CD4-positive, CD25-positive, alpha-beta regulatory T cell (primary cell): ENCODE measurements around the gene GSDME. TPM values are rescaled to one million over a fixed set of nuclear protein-coding genes. Genes with fewer than 3 reads are reported as not detected.
A peak's percentile ranks its signal among the peaks of the same experiment; 100 is the strongest.

ENCODE experiments used
- ATAC-seq, 2 donors: fragments of 150-1000 bp; cut with Tn5 transposase; one replicate each; pipeline ENCODE4 v1.10.0; 2021; ENCODE audit warnings: low read depth in 2 of 2, moderate number of reproducible peaks in 2 of 2, moderate library complexity in 1 of 2
- DNase-seq, 3 donors: peaks; one replicate each; pipeline versions ENCODE4 v3.0.0 to v3.0.0-alpha.2; 2012 to 2022; ENCODE audit warnings: mixed read lengths in 1 of 3
- H3K27ac ChIP-seq: one replicate; pipeline ENCODE4 v1.7.0; 2013; ENCODE audit warnings: mild to moderate bottlenecking, low read length; ENCODE audit not compliant: insufficient read depth, poor library complexity, severe bottlenecking
- H3K27me3 ChIP-seq: one replicate; pipeline ENCODE4 v1.7.0; 2013; ENCODE audit warnings: low read length; ENCODE audit not compliant: control insufficient read depth, insufficient read depth
- H3K36me3 ChIP-seq: one replicate; pipeline ENCODE4 v1.7.0; 2013; ENCODE audit warnings: mild to moderate bottlenecking, low read length, moderate library complexity; ENCODE audit not compliant: control insufficient read depth, insufficient read depth
- H3K4me1 ChIP-seq: 2 replicates; pipeline ENCODE4 v1.7.0; 2013; ENCODE audit warnings: mild to moderate bottlenecking, low read length; ENCODE audit not compliant: insufficient read depth, control insufficient read depth, poor library complexity, severe bottlenecking
- H3K4me3 ChIP-seq: one replicate; pipeline ENCODE4 v1.7.0; 2013; ENCODE audit warnings: low read depth, mild to moderate bottlenecking, low read length, moderate library complexity
- H3K9me3 ChIP-seq, 2 experiments: 1 replicate in 1 of 2; 2 replicates in 1 of 2; pipeline ENCODE4 v1.7.0; 2013; ENCODE audit warnings: low read length in 2 of 2, mild to moderate bottlenecking in 1 of 2, moderate library complexity in 1 of 2; ENCODE audit not compliant: control insufficient read depth in 2 of 2
- H3K27ac Mint-ChIP-seq, 3 donors: one replicate each; pipeline ENCODE4 v1.8.0; 2020 to 2022; ENCODE audit warnings: mild to moderate bottlenecking in 3 of 3, mixed read lengths in 3 of 3, moderate library complexity in 2 of 3
- H3K27me3 Mint-ChIP-seq: one replicate; pipeline ENCODE4 v1.8.0; 2022; ENCODE audit warnings: mild to moderate bottlenecking, mixed read lengths
- H3K36me3 Mint-ChIP-seq: one replicate; pipeline ENCODE4 v1.8.0; 2020; ENCODE audit warnings: mixed read lengths
- H3K4me1 Mint-ChIP-seq, 4 donors: one replicate each; pipeline ENCODE4 v1.8.0; 2020 to 2022; ENCODE audit warnings: mixed read lengths in 4 of 4, mild to moderate bottlenecking in 1 of 4
- H3K4me3 Mint-ChIP-seq, 4 donors: one replicate each; pipeline ENCODE4 v1.8.0; 2020 to 2022; ENCODE audit warnings: mild to moderate bottlenecking in 4 of 4, mixed read lengths in 4 of 4, moderate library complexity in 3 of 4
- H3K9me3 Mint-ChIP-seq, 7 donors: one replicate each; pipeline ENCODE4 v1.8.0; 2020 to 2022; ENCODE audit warnings: mixed read lengths in 7 of 7, mild to moderate bottlenecking in 3 of 7, moderate library complexity in 2 of 7
- polyA plus RNA-seq, 4 donors: library from polyadenylated mRNA; unstranded; fragments of 300-500 nt; fragmentation: Illumina TruSeq; gene quantifications; one replicate each; pipeline ENCODE4 v1.2.3, GENCODE V29; 2021
- total RNA-seq: library from RNA; stranded (reverse); gene quantifications from one replicate; pipeline ENCODE4 v1.2.3, GENCODE V29; 2022

GSDME gene
- total and polyA plus RNA-seq, 5 donors from 2014 or later, result 0.15 to 0.55 (median 0.38) TPM; not detected in 2

DNA sequence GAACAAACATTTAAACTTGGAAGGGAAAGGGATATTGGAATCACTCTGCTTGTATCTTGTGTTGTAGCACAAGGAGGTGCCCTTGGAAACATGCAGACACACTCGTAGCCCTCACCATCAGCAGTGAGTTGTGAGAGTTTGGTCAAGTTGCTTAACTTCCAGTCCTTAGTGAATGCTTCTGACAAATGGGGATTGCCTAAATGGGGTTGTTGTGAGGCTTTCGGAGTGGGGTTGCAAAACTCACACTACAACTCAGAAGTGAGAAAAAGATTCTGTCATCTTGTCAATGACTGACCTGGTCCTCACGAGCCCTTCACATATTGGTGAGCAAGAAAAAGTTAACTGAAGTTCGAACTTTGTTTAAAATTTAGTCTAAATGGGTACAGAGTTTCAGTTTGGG lies 29.0 kb upstream of the GSDME start:
- no peak overlapping the region for H3K27ac ChIP-seq
- Mint-ChIP-seq H3K4me1 (no peaks in the 10 kb centered on the region), H3K4me3 (no peak overlapping the region), H3K36me3 (peaks cover 7% of the 10 kb centered on the region), H3K9me3 (peaks cover 0 to 8% (median 0%) of the 10 kb centered on the region in 7 donors), H3K27ac (peak overlapping the region in 1 of 3 donors; percentile 53), H3K27me3 (no peaks in the 10 kb centered on the region)
- no peak overlapping the region for H3K4me3 ChIP-seq
- H3K9me3 ChIP-seq, result no peaks in the 10 kb centered on the region
- no peaks in the 10 kb centered on the region for H3K36me3 ChIP-seq
- DNase-seq, result no peak
- no peak for ATAC-seq
- no peaks in the 10 kb centered on the region for H3K4me1 ChIP-seq
- no peaks in the 10 kb centered on the region for H3K27me3 ChIP-seq

DNA sequence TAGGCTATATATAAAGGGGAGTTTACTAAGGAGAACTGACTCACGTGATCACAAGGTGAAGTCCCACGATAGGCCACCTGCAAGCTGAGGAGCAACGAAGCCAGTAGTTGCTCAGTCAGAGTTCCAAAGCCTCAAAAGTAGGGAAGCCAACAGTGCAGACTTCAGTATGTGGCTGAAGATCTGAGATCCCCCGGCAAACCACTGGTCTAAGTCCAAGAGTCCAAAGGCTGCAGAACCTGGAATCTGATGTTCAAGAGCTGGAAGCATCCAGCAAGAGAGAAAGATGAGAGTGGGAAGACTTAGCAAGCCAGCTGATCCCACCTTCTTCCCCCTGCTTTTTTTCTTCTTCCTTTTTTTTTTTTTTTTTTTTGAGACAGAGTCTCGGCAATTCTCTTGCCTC lies 27.0 kb upstream of the GSDME start:
- H3K36me3 ChIP-seq, result no peaks in the 10 kb centered on the region
- no peak overlapping the region for H3K27ac ChIP-seq
- no peaks in the 10 kb centered on the region for H3K27me3 Mint-ChIP-seq
- DNase-seq (no peak), ATAC-seq (no peak)
- H3K27me3 ChIP-seq, result no peaks in the 10 kb centered on the region
- H3K9me3 ChIP-seq, result no peaks in the 10 kb centered on the region
- H3K4me3 Mint-ChIP-seq, result no peak overlapping the region
- no peak overlapping the region for H3K4me3 ChIP-seq
- peaks cover 0 to 8% (median 0%) of the 10 kb centered on the region in 7 donors for H3K9me3 Mint-ChIP-seq
- H3K4me1 ChIP-seq, result no peaks in the 10 kb centered on the region
- peaks cover 7% of the 10 kb centered on the region for H3K36me3 Mint-ChIP-seq
- peaks cover 0 to 2% (median 0%) of the 10 kb centered on the region in 4 donors for H3K4me1 Mint-ChIP-seq
- no peak overlapping the region for H3K27ac Mint-ChIP-seq

DNA sequence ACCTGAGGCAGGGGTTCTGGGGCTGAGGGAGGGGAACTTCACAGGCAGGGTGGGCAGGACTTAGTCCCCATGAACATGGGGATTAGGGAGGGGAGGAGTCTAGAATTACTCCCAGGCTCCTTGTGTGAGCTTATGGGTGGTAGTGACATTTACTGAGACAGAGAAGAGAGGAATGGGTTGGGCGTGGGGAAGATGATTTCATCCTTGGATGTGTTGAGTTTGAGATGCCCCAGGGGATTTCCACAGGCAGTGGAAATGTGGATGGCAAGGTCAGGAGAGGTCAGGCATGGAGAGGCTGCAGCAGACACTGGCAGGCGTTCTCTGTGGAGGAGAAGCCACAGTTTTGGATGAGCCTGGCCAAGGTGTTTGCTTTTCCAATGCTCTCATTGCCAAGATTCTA lies 26.4 kb upstream of the GSDME start:
- no peaks in the 10 kb centered on the region for H3K9me3 ChIP-seq
- no peak overlapping the region for H3K27ac ChIP-seq
- H3K4me1 Mint-ChIP-seq, result peaks cover 0 to 2% (median 0%) of the 10 kb centered on the region in 4 donors
- no peaks in the 10 kb centered on the region for H3K27me3 ChIP-seq
- peaks cover 7% of the 10 kb centered on the region for H3K36me3 Mint-ChIP-seq
- no peak overlapping the region for H3K27ac Mint-ChIP-seq
- H3K27me3 Mint-ChIP-seq, result no peaks in the 10 kb centered on the region
- H3K36me3 ChIP-seq, result no peaks in the 10 kb centered on the region
- peaks cover 0 to 8% (median 0%) of the 10 kb centered on the region in 7 donors for H3K9me3 Mint-ChIP-seq
- no peak for DNase-seq
- no peak overlapping the region for H3K4me3 Mint-ChIP-seq
- no peak for ATAC-seq
- H3K4me3 ChIP-seq, result no peak overlapping the region
- no peaks in the 10 kb centered on the region for H3K4me1 ChIP-seq

DNA sequence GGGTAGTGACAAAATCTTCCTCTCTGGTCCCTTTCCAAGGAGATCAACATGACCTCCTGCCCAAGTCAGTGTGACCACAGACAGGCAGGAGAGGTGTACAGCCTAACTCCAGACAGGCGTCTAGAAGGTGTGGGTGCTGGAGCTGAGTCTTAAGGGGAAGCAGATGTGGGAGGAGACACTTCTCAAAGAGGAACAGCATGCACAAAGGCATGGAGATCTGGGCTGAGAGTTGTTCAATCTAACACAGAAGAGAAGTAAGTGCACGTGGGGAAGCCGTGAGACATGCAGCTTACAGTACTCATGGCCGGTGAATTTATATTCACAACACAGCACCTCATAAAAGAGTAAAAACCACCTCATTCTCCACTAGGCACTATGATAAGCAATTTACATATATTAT lies 23.8 kb upstream of the GSDME start:
- Histone ChIP-seq H3K4me3 (no peak overlapping the region), H3K9me3 (no peaks in the 10 kb centered on the region), H3K36me3 (no peaks in the 10 kb centered on the region), H3K4me1 (no peaks in the 10 kb centered on the region), H3K27ac (no peak overlapping the region), H3K27me3 (no peaks in the 10 kb centered on the region)
- H3K27me3 Mint-ChIP-seq, result no peaks in the 10 kb centered on the region
- H3K4me1 Mint-ChIP-seq, result peaks cover 0 to 4% (median 1%) of the 10 kb centered on the region in 4 donors
- H3K27ac Mint-ChIP-seq, result no peak overlapping the region
- no peak for ATAC-seq
- H3K9me3 Mint-ChIP-seq, result peaks cover 0 to 8% (median 0%) of the 10 kb centered on the region in 7 donors
- DNase-seq, result no peak
- no peak overlapping the region for H3K4me3 Mint-ChIP-seq
- peaks cover 7% of the 10 kb centered on the region for H3K36me3 Mint-ChIP-seq

DNA sequence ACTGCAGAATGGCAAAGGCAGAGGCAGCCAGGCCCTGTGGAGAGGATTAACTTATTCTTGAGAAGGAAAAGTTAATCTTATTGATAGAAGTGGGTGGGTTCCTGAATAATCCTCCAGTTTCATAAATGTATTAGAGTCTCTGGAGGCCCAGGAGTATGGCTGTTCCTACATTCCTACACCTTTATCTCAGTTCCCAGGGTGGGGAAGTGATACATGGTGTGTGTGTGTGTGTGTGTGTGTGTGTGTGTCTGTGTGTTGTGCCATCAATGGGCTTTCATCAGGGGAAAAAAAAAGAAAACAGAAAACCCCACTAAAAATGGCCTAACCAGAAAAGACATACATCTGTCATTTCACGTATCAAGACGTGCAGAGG lies 22.0 kb upstream of the GSDME start:
- no peaks in the 10 kb centered on the region for H3K27me3 ChIP-seq
- no peaks in the 10 kb centered on the region for H3K36me3 ChIP-seq
- H3K36me3 Mint-ChIP-seq, result peaks cover 7% of the 10 kb centered on the region
- H3K9me3 Mint-ChIP-seq, result peaks cover 0 to 8% (median 0%) of the 10 kb centered on the region in 7 donors
- H3K4me1 ChIP-seq, result no peaks in the 10 kb centered on the region
- no peaks in the 10 kb centered on the region for H3K27me3 Mint-ChIP-seq
- no peak overlapping the region for H3K27ac ChIP-seq
- no peaks in the 10 kb centered on the region for H3K9me3 ChIP-seq
- no peak overlapping the region for H3K27ac Mint-ChIP-seq
- H3K4me3 ChIP-seq, result no peak overlapping the region
- no peak overlapping the region for H3K4me3 Mint-ChIP-seq
- ATAC-seq, result no peak
- H3K4me1 Mint-ChIP-seq, result peaks cover 0 to 4% (median 1%) of the 10 kb centered on the region in 4 donors
- no peak for DNase-seq

DNA sequence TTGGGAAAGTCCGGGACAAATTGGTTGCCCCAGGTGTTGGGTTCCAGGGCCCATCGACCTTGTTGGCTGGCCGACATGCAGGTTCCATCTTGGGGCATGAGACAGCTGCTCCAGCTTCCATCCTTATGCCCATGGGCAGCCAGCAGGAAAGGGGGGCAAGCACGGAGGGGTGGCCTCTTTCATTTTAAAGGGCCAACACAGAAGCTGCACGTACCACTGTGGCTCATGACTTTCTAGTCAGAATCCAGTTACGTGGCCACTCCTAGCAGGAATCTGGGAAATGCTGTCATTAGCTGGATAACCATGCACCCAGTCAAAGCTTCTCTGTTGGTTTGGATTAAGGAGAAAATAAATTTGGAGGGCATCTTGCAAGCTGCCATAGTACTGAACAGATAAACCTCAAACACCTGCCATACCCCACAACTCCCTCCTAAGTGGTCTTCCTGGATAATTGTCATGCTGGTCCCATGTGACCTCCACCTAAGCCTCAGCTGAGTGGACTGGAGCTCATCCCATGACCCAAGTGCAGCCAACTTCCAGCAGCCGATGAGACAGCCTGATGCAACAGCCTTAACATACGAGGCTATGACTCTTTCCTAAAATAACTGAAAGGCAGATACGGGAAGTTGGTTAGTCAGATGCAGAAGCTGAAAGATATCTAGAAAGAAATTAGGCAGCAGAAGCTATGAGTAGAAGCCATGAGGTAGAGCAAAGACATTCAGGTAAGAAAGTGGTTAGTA lies 21.4 kb upstream of the GSDME start:
- no peaks in the 10 kb centered on the region for H3K36me3 ChIP-seq
- H3K27me3 Mint-ChIP-seq, result peaks cover 3% of the 10 kb centered on the region
- H3K36me3 Mint-ChIP-seq, result peaks cover 5% of the 10 kb centered on the region
- peaks cover 0 to 4% (median 1%) of the 10 kb centered on the region in 4 donors for H3K4me1 Mint-ChIP-seq
- H3K4me1 ChIP-seq, result no peaks in the 10 kb centered on the region
- H3K27me3 ChIP-seq, result no peaks in the 10 kb centered on the region
- H3K9me3 Mint-ChIP-seq, result peaks cover 0 to 5% (median 0%) of the 10 kb centered on the region in 7 donors
- ATAC-seq (no peak), DNase-seq (no peak)
- no peak overlapping the region for H3K4me3 ChIP-seq
- no peak overlapping the region for H3K4me3 Mint-ChIP-seq
- no peak overlapping the region for H3K27ac ChIP-seq
- H3K27ac Mint-ChIP-seq, result no peak overlapping the region
- no peaks in the 10 kb centered on the region for H3K9me3 ChIP-seq

DNA sequence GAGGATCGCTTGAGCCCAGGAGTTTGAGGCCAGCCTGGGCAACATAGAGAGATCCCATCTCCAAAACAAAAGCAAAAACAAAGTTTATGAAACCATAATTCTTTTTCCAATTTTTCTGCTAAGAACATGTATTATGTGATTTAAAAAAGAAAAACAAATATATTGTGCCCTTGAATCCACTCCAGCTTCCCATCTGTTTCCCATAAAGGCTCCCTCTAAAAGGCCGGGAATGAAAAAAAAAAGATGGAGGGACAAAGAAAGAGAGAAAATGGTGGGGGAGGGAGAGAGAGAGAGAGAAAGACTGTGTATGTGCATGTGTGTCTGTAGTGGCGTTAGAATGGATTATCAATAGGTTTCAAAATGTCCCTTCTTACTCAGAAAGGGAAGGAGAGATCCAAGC lies 20.5 kb upstream of the GSDME start:
- peaks cover 0 to 4% (median 1%) of the 10 kb centered on the region in 4 donors for H3K4me1 Mint-ChIP-seq
- H3K4me3 Mint-ChIP-seq, result no peak overlapping the region
- peaks cover 0 to 1% (median 0%) of the 10 kb centered on the region in 7 donors for H3K9me3 Mint-ChIP-seq
- no peaks in the 10 kb centered on the region for H3K36me3 ChIP-seq
- H3K9me3 ChIP-seq, result no peaks in the 10 kb centered on the region
- no peaks in the 10 kb centered on the region for H3K4me1 ChIP-seq
- H3K27me3 Mint-ChIP-seq, result peaks cover 9% of the 10 kb centered on the region
- no peaks in the 10 kb centered on the region for H3K27me3 ChIP-seq
- H3K27ac ChIP-seq, result no peak overlapping the region
- DNase-seq (no peak), ATAC-seq (no peak)
- no peak overlapping the region for H3K27ac Mint-ChIP-seq
- H3K36me3 Mint-ChIP-seq, result no peaks in the 10 kb centered on the region
- no peak overlapping the region for H3K4me3 ChIP-seq

DNA sequence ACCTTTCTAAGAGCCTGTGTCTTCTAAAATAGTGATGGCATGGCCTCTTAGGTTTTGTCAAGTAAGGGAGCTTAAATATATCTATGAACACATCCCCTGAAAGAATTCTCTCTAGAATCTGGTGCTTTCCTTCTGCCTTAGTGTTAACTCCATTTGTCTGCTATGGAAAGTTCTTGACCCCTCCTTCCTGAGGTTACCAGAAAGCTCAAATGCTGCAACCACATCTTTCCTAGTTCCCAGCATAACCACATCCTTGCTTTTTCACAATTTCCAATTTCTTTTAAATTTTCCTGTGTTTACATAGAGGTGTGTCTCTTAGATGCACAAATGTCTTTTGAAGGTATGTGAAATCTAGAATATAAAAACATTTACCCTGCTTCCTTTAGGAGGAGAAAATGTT lies 16.4 kb upstream of the GSDME start:
- Histone ChIP-seq H3K27ac (no peak overlapping the region), H3K9me3 (peaks cover 0 to 8% of the 10 kb centered on the region in 2 experiments), H3K4me1 (no peaks in the 10 kb centered on the region), H3K4me3 (no peak overlapping the region), H3K27me3 (peaks cover 5% of the 10 kb centered on the region), H3K36me3 (no peaks in the 10 kb centered on the region)
- Mint-ChIP-seq H3K36me3 (no peaks in the 10 kb centered on the region), H3K27ac (no peak overlapping the region), H3K4me1 (peaks cover 0 to 4% (median 0%) of the 10 kb centered on the region in 4 donors), H3K9me3 (peaks cover 0 to 13% (median 0%) of the 10 kb centered on the region in 7 donors), H3K27me3 (peaks cover 35% of the 10 kb centered on the region), H3K4me3 (no peak overlapping the region)
- DNase-seq, result no peak
- no peak for ATAC-seq
